HG02970 (cell line): Measurements from ENCODE around the gene PYCR2.
"Not testable (repeated sequence)": the region's sequence is repeated elsewhere in the genome, so short reads cannot be mapped to it uniquely, and the experiment has no call there.

Source experiments
- ATAC-seq: cut with Tn5 transposase; IDR thresholded peaks from one replicate; pipeline ENCODE4 v1.9.1; 2021; ENCODE audit warnings: mild to moderate bottlenecking, moderate library complexity, moderate number of reproducible peaks; ENCODE audit not compliant: unreplicated experiment, low FRiP score

The PYCR2 gene

GRCh38 chr1:225943582-225943981, 19.5 kb upstream of the PYCR2 start:
- ATAC-seq: no peak

- ATAC-seq: no peak
Measured at GRCh38 chr1:225942574-225942973, 18.5 kb upstream of the PYCR2 start.

GRCh38 chr1:225941942-225942222, 17.8 kb upstream of the PYCR2 start:
- ATAC-seq: no peak

- ATAC-seq: no peak
Measured at GRCh38 chr1:225941187-225941941, 17.3 kb upstream of the PYCR2 start, which contains the start of gene LEFTY2. TSS of gene LEFTY2 (minus strand) at chr1:225941220. CDS start at chr1:225941140, 80 bp downstream.

GRCh38 chr1:225940385-225941151, 16.5 kb upstream of the PYCR2 start:
- ATAC-seq: no peak

- not testable (repeated sequence) for ATAC-seq
Measured at GRCh38 chr1:225939939-225940310, 15.9 kb upstream of the PYCR2 start.

- not testable (repeated sequence) for ATAC-seq
Measured at GRCh38 chr1:225939097-225939938, 15.3 kb upstream of the PYCR2 start.

- no peak for ATAC-seq
Measured at GRCh38 chr1:225937048-225937968, 13.3 kb upstream of the PYCR2 start.

GRCh38 chr1:225936523-225936922, 12.5 kb upstream of the PYCR2 start:
- no peak for ATAC-seq

GRCh38 chr1:225936086-225936485, 12.0 kb upstream of the PYCR2 start:
- not testable (repeated sequence) for ATAC-seq

GRCh38 chr1:225934711-225935110, 10.7 kb upstream of the PYCR2 start:
- ATAC-seq: no peak

- no peak for ATAC-seq
Measured at GRCh38 chr1:225933072-225933471, 9.0 kb upstream of the PYCR2 start.

- ATAC-seq: no peak
Measured at GRCh38 chr1:225931270-225932136, 7.5 kb upstream of the PYCR2 start.

GRCh38 chr1:225930566-225930965, 6.5 kb upstream of the PYCR2 start:
- no peak for ATAC-seq

GRCh38 chr1:225929462-225929861, 5.4 kb upstream of the PYCR2 start:
- ATAC-seq: not testable (repeated sequence)

GRCh38 chr1:225928186-225929175, 4.4 kb upstream of the PYCR2 start:
- ATAC-seq: no peak

- ATAC-seq: no peak
Measured at GRCh38 chr1:225926551-225927113, 2.6 kb upstream of the PYCR2 start.

GRCh38 chr1:225923381-225923691, 714 bp downstream of the PYCR2 start:
- ATAC-seq: no peak
